G401 (cell line): ENCODE measurements around the gene NISCH. TPM values are rescaled to one million over a fixed set of nuclear protein-coding genes. Genes with fewer than 3 reads are reported as not detected.
A peak's percentile ranks its signal among the peaks of the same experiment; 100 is the strongest.

ENCODE experiments used
- DNase-seq: peaks from one replicate; pipeline ENCODE4 v3.0.0-alpha.2; 2015; ENCODE audit warnings: low spot score
- in situ Hi-C: cut with HindIII; loops from 2 replicates; pipeline ENCODE4 v1.10.0; 2016; ENCODE audit warnings: low sequenced_read_pairs, mixed read lengths
- total RNA-seq: library from RNA; depleted of rRNA; stranded (reverse); fragments of >200 nt; shearing (Covaris generic); gene quantifications from 2 replicates; pipeline ENCODE4 v1.2.3, GENCODE V29; 2014

The NISCH gene
- total RNA-seq, 1 experiment from 2014 or later, result 28.9 TPM

DNA sequence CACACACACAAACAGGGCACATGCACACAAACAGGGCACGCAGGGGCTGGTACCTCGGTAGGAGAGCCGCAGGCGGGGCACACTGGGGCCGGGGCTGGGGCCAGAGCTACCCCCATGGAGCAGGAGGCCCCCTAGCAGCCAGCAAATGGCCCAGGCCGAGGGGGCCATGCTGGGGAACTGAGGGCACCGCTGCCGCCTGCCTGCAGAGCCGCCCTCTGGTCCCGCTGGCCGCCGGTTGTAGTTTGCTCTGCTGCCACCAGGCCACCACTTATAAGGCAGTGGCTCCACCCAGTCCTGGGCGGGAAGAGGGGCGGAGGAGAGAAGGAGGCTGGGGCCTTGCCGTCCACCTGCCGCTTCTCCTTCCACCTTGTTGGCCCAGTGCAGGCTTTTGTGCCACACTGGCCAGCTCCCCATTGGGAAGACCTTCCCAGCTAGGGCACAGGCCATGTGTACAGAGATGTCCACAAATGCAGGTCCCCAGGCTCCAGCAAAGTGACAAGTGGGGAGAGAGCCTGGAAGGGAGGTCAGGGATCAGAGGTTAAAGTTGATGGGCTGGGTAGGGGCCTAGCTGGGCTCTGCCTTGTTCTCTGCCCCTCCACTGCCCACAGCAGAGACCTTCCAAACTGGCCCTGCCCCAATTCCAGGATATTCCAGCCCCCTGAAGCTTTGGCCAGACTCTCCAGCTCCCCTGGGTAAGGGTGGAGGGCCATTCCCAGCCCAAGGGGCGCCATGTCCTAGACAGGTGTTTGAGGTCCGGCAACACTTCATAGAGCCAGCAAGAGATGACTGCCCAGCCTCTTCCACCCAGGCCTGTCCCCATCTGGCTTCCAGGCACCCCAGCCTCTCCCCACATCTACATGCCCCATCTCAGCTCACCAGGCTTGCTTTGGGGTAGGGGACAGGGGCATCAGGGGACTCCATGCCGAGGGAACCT, 10.3 kb upstream of the NISCH start, which contains the start of gene SEMA3G:
Gene SEMA3G (minus strand): TSS at position 244 of the 934 bp plus-strand sequence. CDS start 76 bp downstream, at position 168.
- DNase-seq, result peak; percentile 94
- in situ Hi-C loops, result no loop called here

DNA sequence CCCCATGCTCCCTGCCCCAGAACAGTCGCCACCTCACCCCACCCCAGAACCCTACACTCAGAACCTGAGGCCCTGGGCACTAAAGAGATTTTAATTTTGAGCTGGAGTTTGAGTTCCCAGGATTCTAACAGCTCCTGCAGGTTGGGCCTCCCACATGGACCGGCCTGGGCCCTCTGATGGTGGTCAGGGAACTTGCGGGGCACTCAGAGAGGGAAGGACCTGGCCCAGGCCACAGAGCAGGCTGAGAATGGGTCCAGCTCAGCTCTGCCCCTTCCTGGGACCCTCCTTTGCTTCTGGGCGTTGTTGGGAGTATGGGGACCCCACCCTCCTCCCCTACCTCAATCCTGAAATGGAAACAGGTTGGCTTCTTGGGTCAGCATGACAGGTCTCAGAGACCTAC, 9.4 kb upstream of the NISCH start:
- no peak for DNase-seq
- in situ Hi-C loops, result no loop called here

DNA sequence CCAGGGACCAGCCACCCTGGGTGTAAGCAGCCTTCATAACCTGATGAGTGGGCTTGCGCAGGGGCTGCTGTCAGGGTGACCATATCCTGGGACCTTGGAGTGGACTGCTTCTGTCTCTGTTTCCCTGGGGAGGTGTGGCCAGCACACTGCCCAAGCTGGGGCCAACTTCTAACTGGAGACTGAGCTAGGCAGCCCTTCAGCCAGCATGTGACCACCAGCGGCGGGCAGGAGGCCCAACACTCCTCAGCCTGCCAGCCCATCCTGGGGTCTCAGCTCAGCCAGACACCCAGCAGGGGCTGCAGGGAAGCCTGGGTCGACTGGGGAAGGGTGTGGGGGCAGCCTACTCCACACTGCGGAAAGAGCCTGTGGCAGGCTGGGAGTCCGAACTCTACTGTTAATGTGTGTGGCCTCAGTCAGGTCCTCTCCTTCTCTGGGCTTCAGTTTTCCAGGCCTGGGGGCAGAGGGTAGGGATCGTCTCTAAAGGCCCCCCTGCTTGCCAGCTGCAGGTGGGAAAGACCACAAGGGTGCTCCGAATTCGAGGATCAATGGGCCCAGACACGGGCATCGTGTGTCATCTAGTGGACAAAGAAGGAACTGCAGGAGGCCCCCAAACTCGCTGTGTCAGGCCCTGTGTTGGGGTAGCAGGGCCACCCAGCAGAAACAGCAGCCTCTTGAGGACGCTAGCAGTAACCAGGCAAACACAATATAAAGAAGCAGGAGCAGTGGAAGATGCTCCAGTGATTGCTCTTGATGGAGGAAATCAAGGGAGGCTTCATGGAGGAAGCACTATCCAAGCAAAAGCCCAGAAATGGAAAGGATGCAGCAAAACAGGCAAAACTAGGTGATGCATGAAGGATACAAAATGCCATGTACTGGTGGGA, 8.5 kb upstream of the NISCH start:
- in situ Hi-C loops, result no loop called here
- DNase-seq, result peak; percentile 73

GRCh38 chr3:52447512-52448355, 7.7 kb upstream of the NISCH start:
- DNase-seq, result no peak
- in situ Hi-C loops, result no loop called here

- in situ Hi-C loops, result no loop called here
- DNase-seq, result no peak
Observed at GRCh38 chr3:52450489-52451236, 4.7 kb upstream of the NISCH start.

GRCh38 chr3:52451237-52452083, 3.9 kb upstream of the NISCH start:
- in situ Hi-C loops, result no loop called here

DNA sequence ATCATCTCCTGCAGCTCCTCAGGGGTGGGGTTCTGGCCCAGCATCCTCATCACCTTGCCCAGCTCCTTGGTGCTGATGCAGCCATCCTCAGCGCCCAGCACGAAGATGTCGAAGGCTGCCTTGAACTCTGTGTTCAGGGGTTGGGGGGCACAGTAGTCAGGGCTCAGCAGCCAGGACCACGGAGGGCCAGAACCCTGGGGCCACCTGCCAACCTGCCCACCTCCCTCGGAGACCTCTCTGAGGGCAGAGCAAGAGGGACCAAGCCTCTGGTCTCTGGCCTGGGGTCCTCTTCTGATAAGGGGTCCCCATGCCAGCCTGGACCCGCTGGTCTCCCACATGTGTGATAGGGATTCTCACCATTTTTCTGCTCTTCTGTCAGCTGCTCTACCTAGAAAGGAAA, 3.3 kb upstream of the NISCH start:
- DNase-seq, result no peak

More at GRCh38 chr3:52451237-52452083, 3.9 kb upstream of the NISCH start:
- DNase-seq, result no peak

GRCh38 chr3:52452570-52453221, 2.7 kb upstream of the NISCH start:
- in situ Hi-C loops, result no loop called here
- DNase-seq, result no peak

More for the DNA sequence above, 3.3 kb upstream of the NISCH start:
- in situ Hi-C loops, result no loop called here

DNA sequence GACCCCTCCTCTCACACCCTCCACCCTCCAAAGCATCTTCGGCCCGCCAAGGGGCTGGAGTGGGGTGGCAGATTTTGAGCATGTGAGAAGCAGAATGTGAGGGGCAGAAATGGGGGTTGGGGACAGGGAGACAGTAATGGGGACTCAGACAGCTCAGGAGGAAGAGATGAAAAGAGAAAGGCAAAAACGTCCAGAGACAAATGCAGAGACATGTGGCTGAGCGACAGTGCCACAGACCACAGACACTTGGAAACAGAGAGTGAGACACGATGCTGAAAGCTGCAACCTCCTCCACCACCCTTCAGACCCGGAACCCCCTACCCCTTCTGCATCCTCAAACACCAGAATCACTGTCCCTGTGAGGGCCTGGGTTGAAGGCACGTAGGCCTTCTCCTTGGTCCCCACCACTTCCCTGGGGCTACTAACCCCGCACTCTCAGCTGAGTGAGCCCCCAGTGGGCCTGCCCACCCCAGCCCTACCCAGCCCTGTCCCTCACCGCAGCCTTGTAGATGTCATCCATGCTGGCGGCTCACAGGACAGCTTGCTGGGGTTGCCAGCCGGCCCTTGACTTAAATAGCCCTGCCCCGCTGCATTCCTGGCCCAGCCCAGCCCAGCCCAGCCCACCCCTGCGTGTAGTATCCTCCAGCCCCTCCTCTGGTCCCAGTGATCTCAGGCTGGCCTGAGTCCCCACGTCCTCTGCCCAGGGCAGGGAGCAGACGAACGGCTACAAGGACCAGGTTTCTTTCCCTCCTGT, 1.7 kb upstream of the NISCH start, which contains the start of gene TNNC1:
Gene TNNC1 (minus strand): TSS at position 546 of the 754 bp plus-strand sequence. CDS start 26 bp downstream, at position 520.
- in situ Hi-C loops, result no loop called here
- no peak for DNase-seq

- in situ Hi-C loops, result no loop called here
- peak; percentile 55 for DNase-seq
Observed at GRCh38 chr3:52454250-52454937, 1.0 kb upstream of the NISCH start.

- in situ Hi-C loops, result no loop called here
- no peak for DNase-seq
Observed at GRCh38 chr3:52454938-52455282, 494 bp upstream of the NISCH start.

GRCh38 chr3:52456169-52456799, 880 bp downstream of the NISCH start:
- DNase-seq, result peak; percentile 58
- in situ Hi-C loops, result no loop called here

DNA sequence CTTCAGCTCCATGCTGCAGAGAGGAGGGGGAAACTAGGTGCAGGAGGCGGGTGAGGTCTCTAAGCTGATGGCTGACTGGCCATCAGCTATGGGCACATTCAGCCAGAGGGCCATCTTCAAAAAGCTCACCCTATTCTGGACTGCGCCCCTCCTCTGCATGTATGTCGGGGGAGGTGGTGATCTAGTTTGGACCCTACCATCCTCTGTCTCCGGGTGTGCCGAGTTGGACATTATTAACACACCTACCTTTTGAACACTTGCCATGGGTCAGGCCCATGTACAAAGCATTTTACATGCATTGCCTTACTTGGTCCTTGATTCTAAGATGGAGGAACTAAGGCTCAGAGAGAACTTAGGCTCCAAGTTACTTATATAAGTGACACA, 1.4 kb downstream of the NISCH start:
- in situ Hi-C loops, result no loop called here
- DNase-seq, result peak; percentile 65

GRCh38 chr3:52458031-52458760, 2.8 kb downstream of the NISCH start:
- in situ Hi-C loops, result no loop called here
- no peak for DNase-seq
